GM12891 (cell line): Measurements from ENCODE around the gene PIM3.

Source experiments
- POLR2A ChIP-seq: IDR thresholded peaks from 2 replicates; pipeline ENCODE4 v1.6.1; 2011; ENCODE audit warnings: low read depth, low read length, control low read depth
- POU2F2 ChIP-seq: IDR thresholded peaks from 2 replicates; pipeline ENCODE4 v1.6.1; 2011; ENCODE audit warnings: low read depth, mild to moderate bottlenecking, control low read depth, low read length, moderate library complexity

GRCh38 chr22:49953027-49953679 is 7.4 kb upstream of the PIM3 start:
- TF ChIP-seq POLR2A (no peak), POU2F2 (no peak)
